H1 (cell line): ENCODE measurements around the gene DENND1A. TPM values are rescaled to one million over a fixed set of nuclear protein-coding genes. Genes with fewer than 3 reads are reported as not detected.

ENCODE experiments used
- CTCF ChIA-PET: fragments of 300-600 bp; sonication (Branson Sonifier 250); formaldehyde crosslinking; loops from one replicate; lab custom pipeline; 2021; ENCODE audit not compliant: partially characterized antibody; lab: Charles Lee
- POLR2A ChIA-PET: fragments of 300-600 bp; sonication (Branson Sonifier 250); formaldehyde crosslinking; loops from one replicate; lab custom pipeline; 2021; ENCODE audit warnings: inconsistent platforms; ENCODE audit not compliant: partially characterized antibody; lab: Charles Lee
- DNase-seq, 2 experiments: peaks; one replicate each; pipeline versions ENCODE4 v3.0.0 to v3.0.0-alpha.2; 2010 to 2022; ENCODE audit warnings: low spot score in 2 of 2, low read depth in 1 of 2, mixed read lengths in 1 of 2
- FAIRE-seq: peaks from 2 replicates; lab custom pipeline; 2011; peaks lifted over from hg19 to GRCh38; lab: Jason Lieb, UNC
- H2AFZ ChIP-seq: 2 replicates; pipeline ENCODE4 v1.8.1; 2012; ENCODE audit warnings: low read length, inconsistent platforms
- H2AK5ac ChIP-seq: 2 replicates; pipeline ENCODE4 v1.6.1; 2013; ENCODE audit warnings: low read depth, low read length
- H2BK120ac ChIP-seq: replicated peaks from 2 replicates; pipeline ENCODE3; 2013; ENCODE audit warnings: low read depth, low read length, inconsistent platforms
- H2BK12ac ChIP-seq: 2 replicates; pipeline ENCODE4 v1.6.1; 2013; ENCODE audit warnings: low read depth, low read length
- H2BK15ac ChIP-seq: 2 replicates; pipeline ENCODE4 v1.6.1; 2013; ENCODE audit warnings: low read length
- H2BK20ac ChIP-seq: 2 replicates; pipeline ENCODE4 v1.6.1; 2013; ENCODE audit warnings: low read length
- H2BK5ac ChIP-seq: 2 replicates; pipeline ENCODE4 v1.6.1; 2013; ENCODE audit warnings: low read depth, low read length
- H3K14ac ChIP-seq: 2 replicates; pipeline ENCODE4 v1.6.1; 2013; ENCODE audit warnings: inconsistent platforms; ENCODE audit not compliant: insufficient read length
- H3K18ac ChIP-seq: 2 replicates; pipeline ENCODE4 v1.6.1; 2013; ENCODE audit warnings: low read length; ENCODE audit errors: extremely low read depth
- H3K23ac ChIP-seq: 2 replicates; pipeline ENCODE4 v1.6.1; 2013; ENCODE audit warnings: inconsistent platforms; ENCODE audit not compliant: insufficient read length
- H3K23me2 ChIP-seq: 2 replicates; pipeline ENCODE4 v1.6.1; 2013; ENCODE audit warnings: low read depth, low read length
- H3K27ac ChIP-seq: 2 replicates; pipeline ENCODE4 v1.6.1; 2011; ENCODE audit warnings: low read depth, low read length, inconsistent platforms
- H3K27me3 ChIP-seq, 4 experiments: replicated peaks in 1 of 4; 1 replicate in 1 of 4; 2 replicates in 3 of 4; pipeline versions ENCODE4 v1.6.1 to v1.8.1; 2011 to 2013; ENCODE audit warnings: low read length in 3 of 4, mild to moderate bottlenecking in 3 of 4, inconsistent platforms in 2 of 4, mixed read lengths in 2 of 4, moderate library complexity in 1 of 4; ENCODE audit not compliant: control insufficient read depth in 3 of 4, insufficient read depth in 3 of 4; ENCODE audit errors: extremely low read depth in 1 of 4
- H3K36me3 ChIP-seq, 4 experiments: 2 replicates each; pipeline versions ENCODE4 v1.6.1 to v1.8.1; 2011 to 2013; ENCODE audit warnings: mild to moderate bottlenecking in 4 of 4, low read length in 3 of 4, moderate library complexity in 2 of 4, control low read depth in 1 of 4, inconsistent platforms in 1 of 4; ENCODE audit not compliant: insufficient read depth in 4 of 4, control insufficient read depth in 2 of 4
- H3K4ac ChIP-seq: replicated peaks from 2 replicates; pipeline ENCODE3; 2013; ENCODE audit warnings: low read length, low read depth, mixed read lengths, inconsistent platforms; ENCODE audit not compliant: insufficient read length
- H3K4me1 ChIP-seq, 4 experiments: replicated peaks in 1 of 4; 1 replicate in 1 of 4; 2 replicates in 3 of 4; pipeline versions ENCODE4 v1.6.1 to v1.8.1; 2011 to 2013; ENCODE audit warnings: low read length in 3 of 4, inconsistent platforms in 2 of 4, mixed read lengths in 1 of 4; ENCODE audit not compliant: insufficient read depth in 4 of 4, control insufficient read depth in 3 of 4
- H3K4me2 ChIP-seq, 2 experiments: 2 replicates each; pipeline versions ENCODE4 v1.6.1 to v1.8.1; 2011 to 2013; ENCODE audit warnings: low read depth in 2 of 2, low read length in 2 of 2, control low read depth in 1 of 2, inconsistent platforms in 1 of 2, mild to moderate bottlenecking in 1 of 2; ENCODE audit not compliant: insufficient read depth in 1 of 2
- H3K4me3 ChIP-seq, 4 experiments: fragments of 200-600, 300-600 bp in 1 of 4; sonication (generic), shearing (Covaris generic), sonication (Bioruptor Twin) in 1 of 4; 2 replicates each; pipeline versions ENCODE4 v1.5.1 to v1.8.1; 2011 to 2016; ENCODE audit warnings: low read length in 4 of 4, low read depth in 3 of 4, control low read depth in 2 of 4, inconsistent platforms in 2 of 4, mild to moderate bottlenecking in 2 of 4, mixed read lengths in 1 of 4, moderate library complexity in 1 of 4; ENCODE audit not compliant: insufficient read depth in 2 of 4; ENCODE audit errors: extremely low read depth in 1 of 4
- H3K56ac ChIP-seq: replicated peaks from 2 replicates; pipeline ENCODE3; 2013; ENCODE audit warnings: low read depth, mild to moderate bottlenecking, mixed read lengths, low read length, inconsistent platforms; ENCODE audit not compliant: insufficient read length
- H3K79me1 ChIP-seq: 2 replicates; pipeline ENCODE4 v1.6.1; 2013; ENCODE audit warnings: low read depth, low read length, control low read depth
- H3K79me2 ChIP-seq, 2 experiments: 2 replicates each; pipeline versions ENCODE4 v1.6.1 to v1.8.1; 2012 to 2013; ENCODE audit warnings: low read length in 2 of 2, mild to moderate bottlenecking in 2 of 2, inconsistent platforms in 1 of 2; ENCODE audit not compliant: insufficient read depth in 2 of 2, control insufficient read depth in 1 of 2
- H3K9ac ChIP-seq, 4 experiments: replicated peaks in 1 of 4; 1 replicate in 1 of 4; 2 replicates in 3 of 4; pipeline versions ENCODE4 v1.6.1 to v1.8.1; 2011 to 2013; ENCODE audit warnings: low read depth in 3 of 4, low read length in 3 of 4, control low read depth in 2 of 4, mild to moderate bottlenecking in 2 of 4, moderate library complexity in 2 of 4, inconsistent platforms in 1 of 4; ENCODE audit errors: extremely low read depth in 1 of 4
- H3K9me3 ChIP-seq, 2 experiments: 2 replicates each; pipeline versions ENCODE4 v1.6.1 to v1.8.1; 2012 to 2013; ENCODE audit warnings: mild to moderate bottlenecking in 2 of 2, moderate library complexity in 2 of 2, control low read depth in 1 of 2, inconsistent platforms in 1 of 2, low read depth in 1 of 2, low read length in 1 of 2, mixed read lengths in 1 of 2; ENCODE audit not compliant: insufficient read depth in 2 of 2
- H4K20me1 ChIP-seq, 2 experiments: replicated peaks in 1 of 2; 2 replicates each; pipeline versions ENCODE3 to v1.8.1; 2011 to 2013; ENCODE audit warnings: inconsistent platforms in 2 of 2, low read length in 2 of 2, mild to moderate bottlenecking in 1 of 2; ENCODE audit not compliant: insufficient read depth in 2 of 2, control insufficient read depth in 1 of 2
- H4K5ac ChIP-seq: 2 replicates; pipeline ENCODE4 v1.6.1; 2013; ENCODE audit warnings: low read length, low read depth, mixed read lengths, inconsistent platforms; ENCODE audit not compliant: insufficient read length
- H4K8ac ChIP-seq: 2 replicates; pipeline ENCODE4 v1.8.0; 2013; ENCODE audit warnings: mild to moderate bottlenecking, moderate library complexity, low read length, inconsistent platforms; ENCODE audit not compliant: insufficient read depth; ENCODE audit errors: extremely low read depth
- H4K91ac ChIP-seq: replicated peaks from 2 replicates; pipeline ENCODE3; 2013; ENCODE audit warnings: low read length, mixed read lengths, inconsistent platforms; ENCODE audit not compliant: insufficient read length
- ASH2L ChIP-seq: fragments of 200-600, 300-600 bp; sonication (generic); IDR thresholded peaks from one replicate; pipeline ENCODE4 v1.7.1; 2017; ENCODE audit warnings: low read length
- CHD1 ChIP-seq: IDR thresholded peaks from 2 replicates; pipeline ENCODE4 v1.6.1; 2012; ENCODE audit warnings: low read depth, low read length, improper control_type of control experiment
- KDM1A ChIP-seq: fragments of 200-600, 300-600 bp; sonication (generic); IDR thresholded peaks from 2 replicates; pipeline ENCODE4 v1.7.1; 2016; ENCODE audit warnings: mild to moderate bottlenecking, low read length, borderline replicate concordance
- NANOG ChIP-seq: IDR thresholded peaks from 2 replicates; pipeline ENCODE4 v1.6.1; 2011; ENCODE audit warnings: low read length, low read depth, mild to moderate bottlenecking, inconsistent platforms; ENCODE audit not compliant: insufficient read depth, poor library complexity, severe bottlenecking
- RAD21 ChIP-seq, 2 experiments: IDR thresholded peaks in 1 of 2; conservative IDR thresholded peaks in 1 of 2; 2 replicates each; pipeline ENCODE4 v1.6.1; 2011; ENCODE audit warnings: low read depth in 2 of 2, low read length in 2 of 2, improper control_type of control experiment in 1 of 2, inconsistent platforms in 1 of 2, mild to moderate bottlenecking in 1 of 2, moderate library complexity in 1 of 2
- TAF1 ChIP-seq: IDR thresholded peaks from 2 replicates; pipeline ENCODE4 v1.6.1; 2011; ENCODE audit warnings: mild to moderate bottlenecking, low read depth, low read length
- TBP ChIP-seq: IDR thresholded peaks from 2 replicates; pipeline ENCODE4 v1.6.1; 2011; ENCODE audit warnings: low read depth, low read length, improper control_type of control experiment
- USF2 ChIP-seq: IDR thresholded peaks from 2 replicates; pipeline ENCODE4 v1.6.1; 2011; ENCODE audit warnings: low read length, improper control_type of control experiment
- YY1 ChIP-seq: IDR thresholded peaks from 2 replicates; pipeline ENCODE4 v1.6.1; 2011; ENCODE audit warnings: low read depth, mild to moderate bottlenecking, low read length
- ZNF274 ChIP-seq: IDR thresholded peaks from 2 replicates; pipeline ENCODE4 v1.7.0; 2012; ENCODE audit warnings: low read length, borderline replicate concordance; ENCODE audit errors: extremely low read depth
- WGBS, 2 experiments: shearing (Covaris generic) in 1 of 2; methylation state at CpG; one replicate each; pipeline versions ENCODE4 v1.1.6 to v1.1.7; 2013 to 2015; ENCODE audit warnings: low lambda C conversion rate in 2 of 2, mixed read lengths in 2 of 2, inconsistent platforms in 1 of 2, low coverage in 1 of 2, missing lambda C conversion rate in 1 of 2; ENCODE audit not compliant: insufficient replicate concordance in 2 of 2, insufficient coverage in 1 of 2, insufficient read length in 1 of 2; ENCODE audit errors: extremely low coverage in 1 of 2, missing lambda C conversion rate in 1 of 2; 5-methylcytosine and 5-hydroxymethylcytosine counted together
- polyA plus RNA-seq, 7 experiments: library from polyadenylated mRNA; depleted of rRNA in 3 of 7; stranded (reverse) in 5 of 7; unstranded in 2 of 7; fragments of >200 nt in 5 of 7; fragments of 200-250 nt in 2 of 7; gene quantifications; 1 replicate in 5 of 7; 2 replicates in 1 of 7; 4 replicates in 1 of 7; pipeline versions ENCODE4 v1.2.1 to v1.2.3, GENCODE V29; 2011 to 2013; ENCODE audit warnings: missing spikeins in 2 of 7, mixed read lengths in 2 of 7
- total RNA-seq: library from RNA; stranded (reverse); fragmentation: NEBNext Ultra II Directional; extraction: Animal tissue kit (Norgen Biotek cat#: 25700); gene quantifications from 2 replicates; pipeline ENCODE4 v1.2.1, GENCODE V29; 2021
- TF ChIP-seq, protein P1 (sequence below): IDR thresholded peaks from 2 replicates; pipeline ENCODE4 v1.6.1; 2012; ENCODE audit warnings: inconsistent platforms

DENND1A gene
- total and polyA plus RNA-seq, 2 of the 8 experiments (the other 6 are each of a cell fraction or from before 2014, with no cell fraction given) = 24.1 to 26.4 TPM

GRCh38 chr9:123389698-123390097 is 540.2 kb downstream of the DENND1A start:
- H2BK5ac ChIP-seq = no peak overlapping the region
- no peak overlapping the region for H4K5ac ChIP-seq
- H3K14ac ChIP-seq = no peak overlapping the region
- H3K4me3 ChIP-seq = no peak overlapping the region
- no peak overlapping the region for H3K56ac ChIP-seq
- H3K79me1 ChIP-seq = no peaks in the 10 kb centered on the region
- H3K27ac ChIP-seq = no peak overlapping the region
- H3K36me3 ChIP-seq = no peaks in the 10 kb centered on the region; a peak in 1 of 8 replicates
- no peak overlapping the region for H2BK120ac ChIP-seq
- no peak overlapping the region for H2BK12ac ChIP-seq
- H2AK5ac ChIP-seq = no peak overlapping the region
- H3K79me2 ChIP-seq = no peaks in the 10 kb centered on the region
- H3K4me1 ChIP-seq = peaks cover 0 to 13% (median 5%) of the 10 kb centered on the region in 4 experiments; a peak in 5 of 7 replicates
- no peaks in the 10 kb centered on the region; a peak in 1 of 4 replicates for H3K9me3 ChIP-seq
- ChIA-PET POLR2A (interaction anchor here (1.0 to 1.6 kb wide), 2 partner anchors 10 to 33 kb away, joined by 3 read pairs; no protein-coding TSS in a partner anchor), CTCF (interaction anchor here (0.6 to 29.0 kb wide), 6 partner anchors 10 to 1393 kb away, joined by 3 to 668 read pairs (median 3); partner anchors contain the start of gene CRB2)
- H2BK15ac ChIP-seq = no peak overlapping the region
- no peak overlapping the region for H3K18ac ChIP-seq
- no peaks in the 10 kb centered on the region; the same call in 1 of the 2 replicates for H3K23me2 ChIP-seq
- no peak overlapping the region for H3K4me2 ChIP-seq
- no peaks in the 10 kb centered on the region; a peak in 1 of 7 replicates for H3K27me3 ChIP-seq
- no peak overlapping the region for H4K91ac ChIP-seq
- WGBS, 2 experiments = 80% methylated on average over 12 of the region's 12 CpGs; no CpG with 5 or more reads in 1 of the 2 experiments
- no peak overlapping the region for H2AFZ ChIP-seq
- H3K23ac ChIP-seq = no peak overlapping the region
- no peak overlapping the region for H3K9ac ChIP-seq
- TF ChIP-seq KDM1A = no peak
- no peak for TF ChIP-seq NANOG
- TF ChIP-seq USF2 = no peak
- TF ChIP-seq RAD21 (IDR thresholded peaks at IDR 0.05 in 1 of 2, conservative IDR thresholded peaks at IDR 0.05 in 1 of 2; ENCODE audit: low read depth in 2 of 2, low read length in 2 of 2) = no peak
- no peak for TF ChIP-seq YY1
- no peak for TF ChIP-seq TAF1
- no peak for TF ChIP-seq ASH2L
- TF ChIP-seq, protein P1, sequence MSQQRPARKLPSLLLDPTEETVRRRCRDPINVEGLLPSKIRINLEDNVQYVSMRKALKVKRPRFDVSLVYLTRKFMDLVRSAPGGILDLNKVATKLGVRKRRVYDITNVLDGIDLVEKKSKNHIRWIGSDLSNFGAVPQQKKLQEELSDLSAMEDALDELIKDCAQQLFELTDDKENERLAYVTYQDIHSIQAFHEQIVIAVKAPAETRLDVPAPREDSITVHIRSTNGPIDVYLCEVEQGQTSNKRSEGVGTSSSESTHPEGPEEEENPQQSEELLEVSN = no peak
- no peak for TF ChIP-seq ZNF274
- TF ChIP-seq TBP = no peak
- TF ChIP-seq CHD1 = no peak
- DNase-seq = no peak
- no peaks in the 10 kb centered on the region for H4K20me1 ChIP-seq
- 0 out of 2 replicates have a peak overlapping the region, but pooled peaks have one; percentile 32 for H2BK20ac ChIP-seq
- no peak for FAIRE-seq
- no peak overlapping the region for H3K4ac ChIP-seq
- no peak overlapping the region for H4K8ac ChIP-seq
